GM21515 (cell line): ENCODE data around the gene SIGLEC10.
"Not testable (repeated sequence)": the region's sequence is repeated elsewhere in the genome, so short reads cannot be mapped to it uniquely, and the experiment has no call there.

Experiments
- ATAC-seq: cut with Tn5 transposase; IDR thresholded peaks from one replicate; pipeline ENCODE4 v1.9.1; 2021; ENCODE audit not compliant: unreplicated experiment

SIGLEC10 gene

DNA sequence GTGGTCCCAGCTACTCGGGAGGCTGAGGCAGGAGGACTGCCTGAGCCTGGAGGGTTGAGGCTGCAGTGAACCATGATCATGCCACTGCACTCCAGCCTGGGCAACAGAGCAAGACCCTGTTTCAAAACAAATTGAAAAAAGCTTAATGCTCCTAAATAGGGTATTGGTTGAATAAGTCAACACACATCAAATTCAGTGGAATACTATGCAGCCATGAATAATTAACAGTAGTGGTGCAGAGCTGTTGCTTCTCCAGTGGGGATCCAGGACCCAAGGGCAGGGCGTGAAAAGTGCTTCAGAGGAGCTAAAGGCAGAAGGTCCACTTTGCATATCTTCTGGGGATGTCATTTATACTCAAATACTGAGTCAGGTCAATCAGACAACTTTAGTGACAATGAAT is 22.6 kb upstream of the SIGLEC10 start:
- ATAC-seq: no peak

DNA sequence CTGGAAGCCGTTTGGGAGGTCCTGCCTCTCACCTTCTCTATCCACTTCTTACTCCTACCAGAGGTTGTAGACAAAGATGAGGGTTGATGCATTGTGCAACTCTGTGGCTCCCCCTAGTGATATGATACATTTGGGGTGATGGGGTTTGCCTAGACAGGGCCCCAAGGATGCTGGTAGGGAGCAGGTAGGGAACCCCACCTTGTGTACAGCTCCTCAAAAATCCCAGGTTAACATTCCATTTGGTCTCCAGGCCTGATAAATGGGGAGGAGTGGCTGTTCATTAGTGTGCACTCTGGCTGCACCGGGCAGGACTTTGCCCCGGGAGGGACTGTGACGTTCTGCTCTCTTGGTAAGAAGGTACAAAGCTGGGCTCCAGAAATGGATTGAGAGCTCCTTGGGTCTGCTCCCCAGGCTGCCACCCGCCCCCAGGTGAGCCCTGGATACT is 21.6 kb upstream of the SIGLEC10 start:
- ATAC-seq: no peak

DNA sequence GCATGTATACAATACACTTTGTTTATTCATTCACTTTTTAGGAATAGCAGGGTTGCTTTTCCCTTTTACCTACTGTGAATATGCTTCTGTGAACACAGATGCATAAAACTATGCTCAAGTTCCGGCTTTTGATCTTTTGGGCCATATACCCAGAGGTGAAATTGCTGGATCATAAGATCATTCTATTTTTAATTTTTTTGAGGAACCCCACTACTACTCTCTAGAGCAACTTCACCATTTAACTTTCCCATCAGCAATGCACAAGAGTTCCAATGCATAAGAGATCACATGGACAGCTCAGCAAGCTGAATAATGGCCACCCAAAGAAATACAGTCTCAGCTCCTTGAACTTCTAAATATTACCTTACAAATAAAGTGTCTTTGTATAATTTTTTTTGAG is 17.0 kb upstream of the SIGLEC10 start:
- ATAC-seq: no peak

DNA sequence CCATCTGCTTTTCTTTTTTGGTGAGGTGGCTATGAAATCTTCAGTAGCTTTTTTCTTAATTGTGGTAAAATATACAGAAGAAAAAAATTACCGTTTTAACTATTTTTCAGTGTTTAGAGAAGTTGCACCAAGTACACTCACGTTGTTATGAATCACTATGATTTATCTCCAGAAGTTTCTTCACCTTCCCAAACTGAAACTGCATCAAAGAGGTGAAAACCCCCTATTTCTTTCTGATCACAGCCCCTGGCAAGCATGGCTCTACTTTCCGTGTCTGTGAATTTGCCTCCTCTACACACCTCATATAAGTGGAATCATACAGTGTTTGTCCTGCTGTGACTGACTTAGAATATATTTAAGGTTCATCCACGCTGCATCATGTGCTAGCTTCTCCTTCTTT is 15.6 kb upstream of the SIGLEC10 start:
- ATAC-seq: no peak

DNA sequence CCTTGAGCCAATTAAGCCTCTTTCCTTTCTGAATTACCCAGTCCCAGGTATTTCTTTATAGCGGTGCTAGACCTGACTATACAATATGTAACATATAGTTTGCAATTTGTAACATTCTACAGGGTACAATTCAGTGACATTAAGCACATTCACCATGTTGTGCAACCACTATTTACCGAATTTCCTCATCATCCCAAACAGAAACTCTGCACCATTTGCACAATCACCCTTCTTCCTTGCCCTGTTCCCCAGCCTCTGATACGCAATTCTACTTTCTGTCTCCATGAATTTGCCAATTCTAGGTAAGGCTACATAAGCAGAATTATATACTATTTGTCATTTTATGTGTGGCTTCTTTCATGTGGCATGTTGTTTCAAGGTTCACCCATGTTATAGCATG is 13.7 kb upstream of the SIGLEC10 start:
- ATAC-seq: no peak

DNA sequence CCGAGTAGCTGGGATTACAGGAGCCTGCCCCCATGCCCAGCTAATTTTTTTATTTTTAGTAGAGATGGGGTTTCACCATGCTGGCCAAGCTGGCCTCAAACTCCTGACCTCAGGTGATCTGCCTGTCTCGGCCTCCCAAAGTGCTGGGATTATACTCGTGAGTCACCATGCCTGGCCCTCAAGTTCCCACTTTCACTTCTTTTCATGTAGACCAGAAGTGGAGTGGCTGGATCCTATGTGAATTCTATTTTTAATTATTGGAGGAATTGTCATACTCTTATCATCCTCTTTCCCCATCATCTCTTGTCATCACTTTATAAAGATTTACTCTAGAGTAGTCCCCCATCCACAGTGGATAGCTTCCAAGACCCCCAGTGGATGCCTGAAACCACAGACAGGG is 12.8 kb upstream of the SIGLEC10 start:
- no peak for ATAC-seq

DNA sequence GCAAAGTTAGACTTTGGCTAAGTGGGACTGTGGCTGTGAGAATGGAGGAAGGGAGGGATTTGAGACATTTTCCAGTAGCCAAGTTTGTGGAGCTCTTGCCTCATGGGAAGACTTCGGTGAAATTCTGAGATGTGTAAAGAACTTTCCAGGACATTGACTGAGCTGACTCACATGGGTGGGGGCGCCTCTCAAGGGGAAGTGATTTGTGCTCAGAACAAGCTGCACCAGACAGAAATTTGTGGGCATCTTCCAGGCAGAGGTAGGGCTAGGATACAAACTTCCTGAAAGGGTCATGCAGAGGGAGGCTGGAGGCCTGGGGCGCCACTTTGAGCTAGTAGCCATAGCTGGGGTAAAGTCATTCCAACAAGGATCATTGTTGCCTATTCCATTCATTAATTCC is 9.8 kb upstream of the SIGLEC10 start:
- ATAC-seq: no peak

DNA sequence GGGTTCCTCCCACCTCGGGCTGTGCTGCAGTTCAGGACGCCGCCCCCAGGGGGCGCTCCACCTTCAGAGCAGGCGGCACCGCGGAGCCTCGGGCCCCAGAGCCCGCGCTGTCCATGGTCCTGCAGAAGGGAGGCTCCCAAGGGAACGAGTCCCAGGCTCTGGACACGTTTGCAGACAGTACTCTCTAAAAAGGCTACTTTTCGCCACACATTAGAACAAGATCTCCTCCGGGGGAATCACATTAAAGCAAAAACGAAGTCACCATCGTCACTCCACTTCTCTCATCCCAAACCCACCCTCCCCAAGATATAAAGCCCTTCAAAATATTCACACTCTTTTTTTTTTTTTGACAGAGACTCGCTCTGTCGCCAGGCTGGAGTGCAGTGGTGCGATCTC is 4.6 kb upstream of the SIGLEC10 start:
- no peak for ATAC-seq

DNA sequence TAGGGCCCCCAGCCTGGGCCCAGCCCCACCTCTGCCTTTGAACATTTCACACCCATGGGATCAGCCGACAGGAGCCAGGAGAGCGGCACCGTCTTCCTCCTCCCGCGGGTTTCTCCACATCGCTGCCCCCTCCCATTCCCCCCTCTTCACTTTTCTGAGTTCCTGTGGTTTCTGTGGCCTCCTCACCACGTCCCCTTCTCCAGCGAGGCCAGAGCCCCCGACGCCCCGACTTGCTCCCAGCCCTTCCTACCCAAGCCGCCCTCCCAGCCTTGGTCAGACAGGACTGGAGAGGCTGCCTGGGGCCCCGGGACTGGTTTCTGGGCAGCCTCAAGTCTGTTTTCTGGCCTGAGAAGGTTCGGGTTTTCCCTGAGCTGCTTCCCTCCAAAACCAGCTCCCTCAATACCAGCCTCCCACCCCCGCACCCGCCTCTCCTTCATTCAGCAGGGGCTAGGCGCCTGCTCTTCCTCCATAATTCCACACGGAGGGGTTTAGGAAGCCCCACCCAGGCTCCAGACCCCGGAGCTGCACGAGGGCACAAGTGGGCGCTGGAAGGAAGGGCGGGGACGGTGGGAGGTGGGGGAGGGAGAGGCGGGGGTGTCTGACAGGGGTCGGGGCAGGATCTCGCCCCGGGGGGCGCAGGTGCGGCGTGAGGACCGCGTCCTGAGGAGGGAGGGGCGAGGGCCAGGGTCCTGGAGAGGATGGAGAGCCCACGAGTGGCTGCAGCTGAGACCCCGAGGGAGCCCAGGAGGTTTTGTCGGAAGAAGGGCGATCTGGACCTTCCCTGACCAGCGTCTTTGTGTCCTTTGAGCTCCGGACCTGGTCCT is 4.0 kb upstream of the SIGLEC10 start:
- no peak for ATAC-seq

DNA sequence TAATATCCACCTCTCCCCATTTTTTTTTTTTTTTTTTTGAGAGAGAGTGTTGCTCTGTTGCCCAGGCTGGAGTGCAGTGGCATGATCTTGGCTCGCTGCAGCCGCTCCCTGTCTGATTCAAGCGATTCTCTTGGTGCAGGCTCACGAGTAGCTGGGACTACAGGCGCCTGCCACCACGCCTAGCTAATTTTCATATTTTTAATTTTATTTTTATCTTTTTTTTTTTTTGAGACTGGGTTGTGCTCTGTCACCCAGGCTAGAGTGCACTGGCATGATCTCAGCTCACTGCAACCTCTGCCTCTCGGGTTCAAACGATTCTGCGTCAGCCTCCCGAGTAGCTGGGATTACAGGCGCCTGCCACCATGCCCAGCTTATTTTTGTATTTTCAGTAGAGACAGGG is 3.1 kb upstream of the SIGLEC10 start:
- ATAC-seq: not testable (repeated sequence)

DNA sequence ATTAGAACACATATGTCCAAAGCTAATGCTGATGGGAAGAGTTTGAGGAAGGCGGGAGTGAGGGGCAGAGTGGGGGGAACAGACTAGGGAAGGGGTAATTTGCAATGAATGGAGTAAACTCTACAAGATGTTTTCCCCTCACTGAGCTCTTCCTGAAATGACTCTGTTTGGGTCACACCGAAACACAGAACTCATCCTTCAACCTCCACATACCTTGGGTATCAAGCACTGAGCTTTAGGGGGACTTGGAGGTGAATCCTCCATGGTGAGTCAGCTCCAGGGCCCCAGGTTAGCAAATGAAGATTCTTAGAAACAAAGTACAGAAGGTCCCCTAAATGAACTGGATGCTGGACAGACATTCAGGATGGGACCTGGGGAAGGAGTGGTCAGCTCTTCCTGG is 1.3 kb upstream of the SIGLEC10 start:
- ATAC-seq: no peak

DNA sequence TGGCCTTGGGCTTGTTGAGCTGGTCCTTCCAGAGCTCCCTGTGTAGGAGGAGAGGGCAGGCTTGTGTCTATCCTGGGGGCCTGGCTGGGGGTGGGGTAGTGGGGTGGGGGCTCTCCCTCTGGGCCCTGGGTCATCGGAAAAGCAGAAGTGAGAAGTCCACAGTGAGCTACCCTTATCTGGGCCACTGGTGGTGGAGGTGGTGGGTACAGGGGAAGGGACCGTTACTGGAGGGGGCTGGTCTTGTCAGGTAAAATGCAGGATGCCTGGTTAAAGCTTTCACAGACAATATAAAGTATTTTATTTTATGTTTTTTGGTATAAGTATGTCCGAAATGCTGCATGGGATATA is 342 bp upstream of the SIGLEC10 start:
- no peak for ATAC-seq

DNA sequence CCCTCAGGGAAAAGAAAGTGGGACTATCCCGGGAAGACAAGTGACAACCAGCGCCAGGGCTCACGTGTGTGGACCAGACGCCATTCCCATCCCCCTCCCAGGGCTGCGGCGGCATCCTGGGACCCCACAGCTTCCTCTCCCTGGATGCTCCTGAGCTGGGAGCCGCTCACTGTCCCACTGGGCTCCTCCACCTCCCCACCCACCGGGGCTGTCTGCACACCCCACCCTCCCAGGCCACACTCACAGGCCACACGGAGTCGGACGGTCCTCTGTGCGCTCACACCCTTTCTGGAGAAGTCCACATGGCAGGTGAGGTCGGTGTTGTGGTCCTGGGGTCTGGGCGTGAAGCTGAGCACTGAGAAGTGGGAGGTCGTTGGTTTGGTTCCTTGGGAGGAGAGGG is 1.0 kb downstream of the SIGLEC10 start:
- ATAC-seq: not testable (repeated sequence)

DNA sequence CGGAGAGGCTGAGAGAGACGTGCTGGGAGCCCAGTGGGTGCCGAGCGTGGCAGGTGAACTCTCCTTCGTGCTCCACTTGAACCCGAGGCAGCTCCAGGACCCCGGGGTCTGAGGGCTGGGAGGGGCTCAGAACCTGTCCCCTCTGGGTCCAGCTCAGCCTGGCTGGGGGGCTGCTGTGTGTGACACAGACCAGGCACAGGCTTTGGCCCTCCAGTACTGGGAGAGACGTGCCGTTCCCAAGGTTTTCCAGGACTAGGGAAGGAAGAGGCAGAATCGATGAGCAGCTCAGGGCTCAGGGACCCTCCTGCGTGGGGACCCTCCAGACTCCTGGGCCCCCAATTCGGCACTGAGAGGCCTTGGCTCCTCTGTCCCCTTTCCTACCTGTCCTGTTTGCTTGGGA is 2.3 kb downstream of the SIGLEC10 start:
- no peak for ATAC-seq

DNA sequence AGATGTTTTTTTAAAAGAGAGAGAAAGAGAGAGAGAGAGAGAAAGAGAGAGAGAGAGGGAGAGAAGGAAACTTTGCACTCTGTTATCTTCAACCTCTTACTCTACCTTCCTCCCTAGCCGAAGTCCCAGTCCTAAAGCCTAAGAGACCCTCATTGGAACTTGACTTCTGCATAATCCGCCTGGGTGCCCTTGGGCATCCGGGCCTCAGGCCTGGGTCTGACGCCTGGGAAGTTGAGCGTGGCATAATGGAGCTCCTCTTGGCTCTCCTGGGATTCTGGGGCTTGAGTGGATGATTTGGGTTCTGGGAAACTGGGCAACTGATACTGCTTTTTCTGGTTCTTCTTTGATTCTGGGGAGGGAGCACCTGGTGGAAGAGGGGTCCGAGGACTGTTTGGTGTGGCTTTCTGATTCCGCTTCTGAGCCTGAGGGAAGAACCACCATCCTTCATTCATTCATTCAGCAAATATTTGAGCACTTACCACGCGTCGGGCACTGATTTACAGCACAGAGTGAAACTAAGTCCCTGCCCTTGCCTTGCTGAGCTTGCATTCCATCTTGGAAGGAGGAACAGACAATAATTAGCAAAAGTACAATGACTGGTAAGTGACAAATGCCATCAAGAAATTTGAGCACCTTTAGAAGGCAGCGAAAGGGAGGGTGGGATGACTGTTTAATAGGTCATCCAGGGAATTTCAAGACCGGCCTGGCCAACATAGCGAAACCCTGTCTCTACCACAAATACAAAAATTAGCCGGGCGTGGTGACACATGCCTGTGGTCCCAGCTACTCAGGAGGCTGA is 6.3 kb downstream of the SIGLEC10 start:
- ATAC-seq: no peak

DNA sequence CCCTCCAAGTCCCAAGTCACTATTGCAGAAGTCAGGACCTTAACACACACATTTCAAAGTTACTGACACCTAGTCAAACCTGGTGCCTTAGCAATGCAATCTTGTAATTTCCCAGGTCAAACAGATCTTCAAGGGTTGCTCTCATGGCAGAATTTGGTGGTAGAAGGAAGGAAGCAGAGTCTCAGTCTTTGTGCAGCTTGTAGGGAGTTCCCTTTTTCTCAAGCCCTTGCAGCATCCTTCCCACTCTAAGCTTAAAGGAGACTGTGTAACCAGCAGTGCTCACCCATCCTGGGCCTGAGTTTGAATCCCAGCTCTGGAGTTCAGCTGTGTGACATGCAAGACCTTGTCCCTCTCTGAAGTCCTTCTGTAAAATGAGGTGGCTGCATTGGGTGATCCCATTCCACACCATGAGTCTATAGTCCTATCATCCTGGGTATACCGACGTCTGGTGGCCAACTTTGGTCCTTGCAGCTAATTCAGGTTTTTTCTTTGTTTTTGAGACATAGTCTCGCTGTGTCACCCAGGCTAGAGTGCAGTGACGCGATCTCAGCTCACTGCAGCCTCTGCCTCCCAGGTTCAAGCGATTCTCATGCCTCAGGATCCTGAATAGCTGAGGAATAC is 9.8 kb downstream of the SIGLEC10 start:
- ATAC-seq: no peak

DNA sequence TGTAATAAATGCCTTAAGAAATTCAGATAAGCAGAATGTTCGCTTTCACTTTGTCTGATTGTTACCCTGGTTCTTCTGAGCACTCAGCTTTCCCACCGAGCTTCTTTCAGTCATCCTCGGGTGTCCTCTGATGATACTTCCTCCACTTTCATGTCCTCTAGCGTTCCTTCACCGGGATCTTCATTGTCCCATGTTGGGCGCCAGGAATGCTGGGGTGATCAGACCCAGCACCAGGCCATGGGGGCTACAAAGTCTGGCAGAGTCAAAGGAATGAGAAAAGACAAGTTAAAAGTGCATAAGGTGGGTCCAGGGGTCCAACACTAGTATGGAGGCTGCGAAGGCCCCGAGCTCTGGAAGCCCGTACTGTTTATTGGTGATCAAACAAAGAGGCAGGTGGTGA is 15.3 kb downstream of the SIGLEC10 start:
- ATAC-seq: no peak

DNA sequence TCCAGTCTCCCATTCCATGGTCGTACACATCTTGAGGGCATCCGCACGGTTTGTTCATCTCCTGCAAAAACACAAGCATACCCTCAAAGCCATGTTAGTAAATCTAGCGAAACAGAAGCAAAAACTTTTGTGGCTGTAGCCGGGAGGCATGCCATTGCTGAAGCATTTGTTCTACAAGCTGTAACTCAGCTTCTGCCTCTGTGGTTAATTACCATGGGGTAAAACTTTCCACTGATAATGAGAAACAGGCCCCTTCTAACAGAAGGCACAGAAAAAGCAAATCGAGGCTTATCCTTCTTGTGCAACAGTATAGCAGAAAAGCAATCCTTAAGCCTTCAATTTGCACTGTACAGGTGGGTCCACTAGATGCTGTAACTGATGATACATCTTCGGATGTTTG is 17.5 kb downstream of the SIGLEC10 start:
- ATAC-seq: not testable (repeated sequence)

DNA sequence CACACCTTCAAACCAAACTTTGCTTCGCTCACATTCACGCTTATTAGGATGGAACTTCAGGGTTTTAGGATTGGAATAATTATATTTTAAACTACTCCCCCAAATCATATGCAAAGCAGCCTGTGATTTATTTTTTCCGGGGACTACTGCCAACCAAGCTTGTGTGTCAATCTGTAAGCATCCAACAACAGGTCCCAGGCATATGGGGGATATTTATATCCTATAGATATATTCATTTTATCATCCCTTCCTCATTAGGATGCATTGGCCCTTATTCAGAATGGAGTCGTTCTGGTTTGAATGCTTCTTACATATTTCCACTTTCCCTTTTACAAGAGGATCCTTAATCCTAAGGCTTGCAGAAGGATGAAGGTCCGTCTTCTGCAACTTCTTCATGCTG is 18.2 kb downstream of the SIGLEC10 start:
- no peak for ATAC-seq

DNA sequence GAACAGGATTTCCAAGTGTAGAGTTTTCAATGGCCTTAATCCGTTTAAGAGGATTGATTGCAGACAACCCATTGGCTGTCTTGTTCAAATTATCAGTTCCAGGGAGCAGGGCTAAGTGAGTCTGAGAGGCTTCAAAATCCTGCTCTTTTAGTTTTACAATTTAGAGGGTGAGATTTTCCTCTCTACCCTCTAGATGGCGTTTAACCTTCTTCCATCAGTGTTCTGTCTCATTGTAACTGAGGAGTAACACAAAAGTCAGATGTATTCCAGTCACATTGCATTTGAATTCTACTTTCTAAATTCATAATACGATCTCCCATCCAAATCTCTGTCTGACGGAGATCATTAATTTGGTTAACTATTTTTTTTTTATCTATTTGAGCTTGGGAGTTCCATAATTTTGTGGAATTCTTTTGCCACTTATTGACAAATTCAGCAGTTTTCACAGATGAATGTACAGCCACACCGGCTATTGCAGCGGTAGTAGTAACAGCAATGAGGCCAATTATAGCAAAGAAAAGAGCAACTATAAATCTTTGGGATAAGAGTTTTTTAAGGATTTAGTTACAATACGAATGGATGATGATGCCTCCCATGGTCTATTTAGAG is 19.2 kb downstream of the SIGLEC10 start:
- no peak for ATAC-seq

DNA sequence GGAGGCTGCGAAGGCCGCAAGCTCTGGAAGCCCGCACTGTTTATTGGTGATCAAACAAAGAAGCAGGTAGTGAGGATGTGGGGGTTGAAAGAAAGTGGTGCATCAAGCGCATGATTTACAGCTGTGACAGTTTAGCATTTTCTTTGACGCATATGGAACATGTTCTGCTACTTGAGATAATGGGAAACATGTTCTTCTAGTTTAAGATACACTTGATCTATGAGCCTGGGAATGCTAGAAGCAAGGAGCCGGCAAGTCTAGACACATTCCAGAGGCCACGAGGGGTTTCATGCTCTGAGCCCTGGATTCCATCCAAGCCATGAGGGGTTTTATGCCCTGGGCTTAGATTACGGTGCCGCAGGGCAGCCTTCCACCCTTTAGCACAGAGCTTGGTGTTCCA is 20.0 kb downstream of the SIGLEC10 start:
- not testable (repeated sequence) for ATAC-seq

DNA sequence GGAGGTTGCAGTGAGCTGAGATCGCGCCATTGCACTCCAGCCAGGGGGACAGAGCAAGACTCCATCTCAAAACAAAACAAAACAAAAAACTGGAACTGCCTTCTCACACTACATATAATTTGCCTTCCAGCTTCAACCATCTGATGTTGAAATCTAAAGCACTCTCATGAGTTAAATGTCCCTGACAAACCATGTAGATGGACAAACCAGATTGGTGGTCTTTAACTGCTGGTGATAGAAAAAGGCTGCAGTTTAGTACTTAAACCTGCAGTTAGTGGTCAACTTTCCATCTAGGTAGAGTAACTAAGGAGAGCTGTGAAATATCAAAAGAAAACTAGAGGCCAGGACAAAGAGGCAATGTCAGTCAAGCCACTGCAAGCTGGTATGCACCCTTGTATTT is 21.3 kb downstream of the SIGLEC10 start:
- ATAC-seq: no peak
